Astrocyte (in vitro differentiated cells and primary cell): Measurements from ENCODE around the gene GMNN.

Experiments
- CTCF ChIP-seq: IDR thresholded peaks from 2 replicates; pipeline ENCODE4 v1.5.1; 2011; ENCODE audit warnings: low read depth, mild to moderate bottlenecking, inconsistent platforms, low read length, moderate library complexity; ENCODE audit not compliant: insufficient read depth
- EZH2 ChIP-seq: IDR thresholded peaks from 2 replicates; pipeline ENCODE4 v1.6.1; 2012; ENCODE audit warnings: mild to moderate bottlenecking, low read length, inconsistent platforms; ENCODE audit not compliant: insufficient read depth

- no peak for TF ChIP-seq CTCF
- no peak for TF ChIP-seq EZH2
These were observed 31.3 kb upstream of the GMNN start for GRCh38 chr6:24743265-24743943.
